Activated CD8-positive, alpha-beta memory T cell treated with anti-CD3 and anti-CD28 coated beads, Interleukin-2, amount 50 U/mL, for 24 hours (primary cell): ENCODE data around the gene MTHFSD.

ENCODE experiments used
- DNase-seq: peaks from one replicate; pipeline ENCODE4 v3.0.0-alpha.2; 2020; ENCODE audit errors: extremely low read depth

Gene MTHFSD

GRCh38 chr16:86502856-86503748, 51.9 kb downstream of the MTHFSD start:
- DNase-seq = no peak

- no peak for DNase-seq
Observed at GRCh38 chr16:86501989-86502855, 52.8 kb downstream of the MTHFSD start.

GRCh38 chr16:86500708-86501510, 54.1 kb downstream of the MTHFSD start:
- no peak for DNase-seq

GRCh38 chr16:86499889-86500707, 54.9 kb downstream of the MTHFSD start:
- no peak for DNase-seq

DNA sequence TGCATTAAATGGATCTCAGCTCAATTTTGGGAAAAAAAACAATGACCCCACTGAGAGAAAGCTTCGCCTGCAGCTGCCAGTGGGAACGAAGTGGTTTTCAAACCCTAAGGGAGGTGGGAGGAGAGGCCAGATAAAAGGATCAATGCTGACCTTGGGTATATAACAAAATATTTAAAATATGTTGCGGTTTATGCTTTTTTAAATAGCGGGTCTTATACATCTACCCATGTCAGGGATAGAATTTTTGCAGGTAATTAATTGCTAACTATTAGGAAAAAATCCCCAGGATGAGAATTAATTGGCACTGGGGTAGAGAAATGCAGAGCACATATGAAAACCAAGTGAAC, 55.6 kb downstream of the MTHFSD start:
- DNase-seq = no peak

GRCh38 chr16:86498671-86499439, 56.2 kb downstream of the MTHFSD start:
- no peak for DNase-seq

GRCh38 chr16:86498155-86498670, 56.8 kb downstream of the MTHFSD start:
- no peak for DNase-seq

DNA sequence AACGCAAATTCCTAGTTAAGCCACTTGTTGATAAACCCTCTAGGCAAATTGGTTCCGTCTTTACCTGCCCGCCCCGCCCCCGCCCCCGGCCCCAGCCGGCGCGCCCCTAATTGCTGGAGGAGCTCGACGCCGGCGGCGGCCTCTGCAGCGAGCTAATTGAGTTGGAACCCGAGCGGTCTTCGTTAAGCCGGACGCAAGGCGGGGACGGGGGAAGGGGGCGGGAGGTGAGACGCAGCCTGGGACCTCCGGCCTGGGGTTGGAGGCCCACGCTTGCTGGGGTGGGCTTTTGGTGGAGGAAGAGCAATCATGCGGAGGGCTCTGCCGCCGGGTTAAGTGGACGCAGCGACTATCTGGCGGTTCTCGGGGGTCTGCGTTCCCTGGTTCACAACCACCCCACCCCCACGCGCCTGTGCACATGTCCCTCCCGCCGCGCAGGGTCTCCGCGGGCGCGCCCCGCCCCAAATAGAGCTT, 57.4 kb downstream of the MTHFSD start:
- no peak for DNase-seq

GRCh38 chr16:86496929-86497461, 58.0 kb downstream of the MTHFSD start:
- DNase-seq = no peak

- DNase-seq = no peak
Observed at GRCh38 chr16:86496262-86496928, 58.6 kb downstream of the MTHFSD start.

DNA sequence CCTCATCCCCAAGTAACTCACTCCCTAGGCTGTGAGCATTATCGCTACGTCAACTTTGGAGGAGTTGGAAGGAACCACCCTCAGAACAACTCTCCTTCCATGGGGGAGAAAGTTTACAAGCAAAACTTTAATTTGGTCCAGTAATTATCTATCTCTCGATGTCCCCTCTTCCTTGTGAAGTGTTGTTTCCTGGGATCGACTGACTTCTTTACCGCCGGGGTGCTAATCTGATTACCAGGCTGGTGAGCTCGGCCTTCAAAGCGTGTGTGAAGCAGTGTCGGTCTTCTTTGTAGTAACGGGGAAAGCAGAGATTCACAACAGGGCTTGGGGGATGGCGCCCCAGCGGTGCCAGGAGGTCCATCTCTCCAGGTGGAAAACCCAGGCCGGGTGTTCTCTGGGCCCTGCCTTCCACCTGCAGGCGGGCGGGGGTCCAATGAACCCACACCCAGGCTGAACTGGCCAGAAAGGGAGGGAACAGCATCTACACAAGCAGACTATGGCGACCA, 59.2 kb downstream of the MTHFSD start:
- no peak for DNase-seq

- no peak for DNase-seq
Observed at GRCh38 chr16:86495357-86495701, 59.7 kb downstream of the MTHFSD start.

GRCh38 chr16:86494565-86495356, 60.3 kb downstream of the MTHFSD start:
- no peak for DNase-seq

DNA sequence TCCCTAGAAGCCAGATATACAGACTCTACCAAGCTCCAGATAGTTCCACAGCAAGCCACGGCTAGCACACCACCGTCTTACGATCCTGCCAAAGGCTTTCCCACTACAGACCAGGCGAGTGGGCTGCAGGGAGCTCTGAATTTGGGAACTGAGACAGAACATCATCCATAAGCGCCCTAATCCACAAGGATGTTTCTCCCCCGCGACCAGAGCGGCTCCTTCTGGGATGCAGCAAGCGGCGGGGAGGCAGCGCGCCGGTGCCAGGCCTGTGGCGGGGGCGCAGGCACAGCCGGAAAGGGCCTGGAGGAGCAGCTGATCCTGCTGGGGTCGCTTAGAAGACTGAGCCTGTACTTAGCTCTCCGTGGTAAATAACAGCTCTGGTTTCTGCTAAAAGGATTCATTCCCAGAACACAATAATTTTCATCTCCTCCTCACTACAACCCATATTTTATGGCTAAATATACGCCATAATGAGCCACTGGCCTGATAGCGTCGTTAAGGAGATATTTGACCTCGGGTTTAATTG, 60.9 kb downstream of the MTHFSD start:
- DNase-seq = no peak

- no peak for DNase-seq
Observed at GRCh38 chr16:86492961-86493629, 61.9 kb downstream of the MTHFSD start.

DNA sequence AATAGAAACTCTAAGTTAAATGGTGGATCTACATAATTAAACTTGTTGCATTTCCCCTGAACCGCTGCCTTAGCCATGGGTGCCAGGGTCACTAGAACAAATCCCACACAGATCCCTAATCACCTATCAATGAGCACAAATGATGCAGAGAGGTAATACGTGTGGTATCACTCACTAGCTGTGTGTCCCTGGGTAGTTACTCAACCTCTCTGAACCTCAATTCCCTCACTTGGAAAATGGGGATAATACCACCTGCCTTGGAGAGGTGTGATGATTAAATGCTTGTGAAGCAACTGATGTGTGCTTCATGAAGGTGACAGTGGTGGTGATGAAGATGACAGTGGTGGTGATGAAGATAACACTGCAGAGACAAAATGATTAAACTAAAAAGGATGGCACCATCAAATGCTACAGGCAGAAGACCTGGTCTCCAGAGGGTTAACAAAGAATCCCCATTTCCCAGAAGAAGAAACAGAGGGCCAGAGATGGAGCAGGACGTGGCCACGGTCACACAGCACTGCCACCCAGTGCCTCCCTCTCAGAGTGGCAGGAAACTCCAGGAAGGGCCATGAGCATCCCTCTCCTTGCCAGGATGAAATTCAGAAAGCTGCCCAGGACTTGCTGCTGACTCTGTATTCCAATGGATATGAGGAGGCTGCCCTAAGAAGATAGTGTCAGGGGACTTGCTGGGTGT, 62.6 kb downstream of the MTHFSD start:
- DNase-seq = no peak

GRCh38 chr16:86491640-86492023, 63.4 kb downstream of the MTHFSD start:
- DNase-seq = no peak
